22Rv1 (cell line): Measurements from ENCODE around the gene STK38L.

Experiments used
- CTCF ChIP-seq: fragments of 450-650 bp; IDR thresholded peaks from 2 replicates; pipeline ENCODE4 v1.5.1; 2017; ENCODE audit warnings: mild to moderate bottlenecking
- ZFX ChIP-seq: fragments of 450-650 bp; IDR thresholded peaks from 2 replicates; pipeline ENCODE4 v1.6.1; 2017; ENCODE audit warnings: antibody characterized with exemption, borderline replicate concordance

- TF ChIP-seq CTCF (no peak), ZFX (no peak)
These were observed 23.1 kb upstream of the STK38L start for GRCh38 chr12:27220988-27221345.
